NCI-H526 treated with DMSO at 0.1 percent for 48 hours (cell line): Measurements from ENCODE around the gene MCF2L2.

ENCODE experiments used
- DNase-seq: peaks from one replicate; lab custom pipeline; 2025; lab: John Stamatoyannopoulos, UW

MCF2L2 gene

GRCh38 chr3:183369627-183370026 is 58.8 kb downstream of the MCF2L2 start:
- no peak for DNase-seq

GRCh38 chr3:183369117-183369516 is 59.3 kb downstream of the MCF2L2 start:
- no peak for DNase-seq

GRCh38 chr3:183360971-183361624 is 67.3 kb downstream of the MCF2L2 start:
- DNase-seq: no peak

- no peak for DNase-seq
Measured at GRCh38 chr3:183359036-183359435, 69.4 kb downstream of the MCF2L2 start.

- no peak for DNase-seq
Measured at GRCh38 chr3:183357564-183358079, 70.8 kb downstream of the MCF2L2 start.

- no peak for DNase-seq
Measured at GRCh38 chr3:183356920-183357319, 71.5 kb downstream of the MCF2L2 start.

GRCh38 chr3:183354874-183355273 is 73.5 kb downstream of the MCF2L2 start:
- DNase-seq: no peak

GRCh38 chr3:183354325-183354831 is 74.0 kb downstream of the MCF2L2 start:
- DNase-seq: no peak

GRCh38 chr3:183353421-183353820 is 75.0 kb downstream of the MCF2L2 start:
- DNase-seq: no peak

GRCh38 chr3:183350164-183350563 is 78.3 kb downstream of the MCF2L2 start:
- no peak for DNase-seq

- no peak for DNase-seq
Measured at GRCh38 chr3:183349421-183350157, 78.8 kb downstream of the MCF2L2 start.

- no peak for DNase-seq
Measured at GRCh38 chr3:183342824-183343223, 85.6 kb downstream of the MCF2L2 start.

GRCh38 chr3:183341545-183342288 is 86.7 kb downstream of the MCF2L2 start:
- DNase-seq: no peak

- no peak for DNase-seq
Measured at GRCh38 chr3:183340222-183340621, 88.2 kb downstream of the MCF2L2 start.

GRCh38 chr3:183339461-183340086 is 88.8 kb downstream of the MCF2L2 start:
- DNase-seq: no peak

GRCh38 chr3:183338520-183338919 is 89.9 kb downstream of the MCF2L2 start:
- DNase-seq: no peak

GRCh38 chr3:183332487-183332886 is 95.9 kb downstream of the MCF2L2 start:
- DNase-seq: no peak

GRCh38 chr3:183331498-183331897 is 96.9 kb downstream of the MCF2L2 start:
- no peak for DNase-seq

GRCh38 chr3:183330881-183331280 is 97.5 kb downstream of the MCF2L2 start:
- peak; percentile 20 for DNase-seq

- DNase-seq: no peak
Measured at GRCh38 chr3:183329543-183329942, 98.9 kb downstream of the MCF2L2 start.

- DNase-seq: no peak
Measured at GRCh38 chr3:183328823-183329222, 99.6 kb downstream of the MCF2L2 start.

GRCh38 chr3:183328164-183328563 is 100.3 kb downstream of the MCF2L2 start:
- DNase-seq: no peak
